Tibial artery (tissue), 4 donors: ENCODE data around the gene OR5L2.

Source experiments
- DNase-seq, 2 donors: peaks; one replicate each; pipeline ENCODE4 v3.0.0-alpha.2; 2019
- H3K27ac ChIP-seq, 2 donors: fragments of 200-600 bp; sonication (generic) in 1 of 2; 1 replicate in 1 of 2; 2 replicates in 1 of 2; pipeline ENCODE4 v1.5.1; 2018 to 2019; ENCODE audit warnings: mild to moderate bottlenecking in 1 of 2
- H3K27me3 ChIP-seq, 2 donors: fragments of 200-600 bp; sonication (generic) in 1 of 2; one replicate each; pipeline versions ENCODE4 v1.5.1 to v1.6.0; 2016 to 2019
- H3K36me3 ChIP-seq, 3 donors: fragments of 200-600 bp; sonication (generic) in 2 of 3; one replicate each; pipeline ENCODE4 v1.5.1; 2016 to 2019; ENCODE audit warnings: mild to moderate bottlenecking in 2 of 3
- H3K4me1 ChIP-seq, 4 donors: fragments of 200-600 bp; sonication (generic) in 2 of 4; 1 replicate in 3 of 4; 2 replicates in 1 of 4; pipeline ENCODE4 v1.5.1; 2016 to 2019
- H3K4me3 ChIP-seq, 2 donors: fragments of 200-600 bp; sonication (generic) in 1 of 2; 1 replicate in 1 of 2; 2 replicates in 1 of 2; pipeline ENCODE4 v1.5.1; 2018 to 2019; ENCODE audit warnings: mild to moderate bottlenecking in 2 of 2
- H3K9me3 ChIP-seq, 3 donors: fragments of 200-600 bp; sonication (generic) in 1 of 3; one replicate each; pipeline ENCODE4 v1.5.1; 2016 to 2019
- CTCF ChIP-seq, 2 experiments: fragments of 200-600 bp in 1 of 2; fragments of 450-650 bp in 1 of 2; IDR thresholded peaks; one replicate each; pipeline ENCODE4 v1.5.1; 2017 to 2019; ENCODE audit warnings: antibody characterized with exemption in 2 of 2, mild to moderate bottlenecking in 1 of 2, moderate library complexity in 1 of 2
- intact Hi-C: fragments of 100-400 bp; cut with DNase I; formaldehyde crosslinking; loops from one replicate; pipeline ENCODE4 v1.15.0; 2023; ENCODE audit warnings: low total_unique reads

OR5L2 gene

GRCh38 chr11:55826919-55827318, at the start of gene OR5L2:
OR5L2 (plus strand) TSS chr11:55827219; CDS start chr11:55827219, 0 bp downstream.
- no peak for TF ChIP-seq CTCF (IDR thresholded peaks at IDR 0.05)
- Histone ChIP-seq H3K36me3 (no peaks in the 10 kb centered on the region), H3K27me3 (no peaks in the 10 kb centered on the region), H3K27ac (no peak within 1 kb of the TSS), H3K9me3 (no peaks in the 10 kb centered on the region), H3K4me1 (no peaks in the 10 kb centered on the region), H3K4me3 (no peak within 1 kb of the TSS)
- intact Hi-C loops: no loop called here
- DNase-seq: no peak

- intact Hi-C loops: no loop called here
- H3K4me1 ChIP-seq: no peaks in the 10 kb centered on the region
- H3K9me3 ChIP-seq: no peaks in the 10 kb centered on the region
- no peak overlapping the region for H3K27ac ChIP-seq
- H3K27me3 ChIP-seq: no peaks in the 10 kb centered on the region
- TF ChIP-seq CTCF (IDR thresholded peaks at IDR 0.05): no peak
- no peak for DNase-seq
- H3K4me3 ChIP-seq: no peak overlapping the region
- H3K36me3 ChIP-seq: no peaks in the 10 kb centered on the region
Observed at GRCh38 chr11:55791606-55792005, 35.4 kb upstream of the OR5L2 start.

- H3K4me1 ChIP-seq: no peaks in the 10 kb centered on the region
- no peaks in the 10 kb centered on the region for H3K9me3 ChIP-seq
- DNase-seq: no peak
- intact Hi-C loops: no loop called here
- no peak overlapping the region for H3K27ac ChIP-seq
- no peaks in the 10 kb centered on the region for H3K27me3 ChIP-seq
- H3K36me3 ChIP-seq: no peaks in the 10 kb centered on the region
- H3K4me3 ChIP-seq: no peak overlapping the region
- no peak for TF ChIP-seq CTCF (IDR thresholded peaks at IDR 0.05)
Observed at GRCh38 chr11:55793321-55793720, 33.7 kb upstream of the OR5L2 start.

GRCh38 chr11:55795256-55795655, 31.8 kb upstream of the OR5L2 start, which contains the start of gene OR5D14:
OR5D14 (plus strand) TSS chr11:55795556; CDS start chr11:55795556, 0 bp downstream.
- Histone ChIP-seq H3K9me3 (no peaks in the 10 kb centered on the region), H3K36me3 (no peaks in the 10 kb centered on the region), H3K4me1 (no peaks in the 10 kb centered on the region), H3K27me3 (no peaks in the 10 kb centered on the region), H3K27ac (no peak within 1 kb of the TSS), H3K4me3 (no peak within 1 kb of the TSS)
- TF ChIP-seq CTCF (IDR thresholded peaks at IDR 0.05): no peak
- no peak for DNase-seq
- intact Hi-C loops: no loop called here

- Histone ChIP-seq H3K4me1 (no peaks in the 10 kb centered on the region), H3K36me3 (no peaks in the 10 kb centered on the region), H3K4me3 (no peak overlapping the region), H3K27ac (no peak overlapping the region), H3K9me3 (peaks cover 0 to 11% (median 0%) of the 10 kb centered on the region in 3 donors), H3K27me3 (no peaks in the 10 kb centered on the region)
- intact Hi-C loops: no loop called here
- DNase-seq: no peak
- no peak for TF ChIP-seq CTCF (IDR thresholded peaks at IDR 0.05)
Observed at GRCh38 chr11:55806248-55806647, 20.8 kb upstream of the OR5L2 start.

GRCh38 chr11:55811067-55811466, 16.0 kb upstream of the OR5L2 start, which contains the start of gene OR5L1:
OR5L1 (plus strand) TSS chr11:55811367; CDS start chr11:55811467, 100 bp downstream.
- H3K27me3 ChIP-seq: no peaks in the 10 kb centered on the region
- intact Hi-C loops: no loop called here
- H3K4me3 ChIP-seq: no peak within 1 kb of the TSS
- H3K27ac ChIP-seq: no peak within 1 kb of the TSS
- peaks cover 0 to 5% (median 0%) of the 10 kb centered on the region in 3 donors for H3K9me3 ChIP-seq
- no peaks in the 10 kb centered on the region for H3K4me1 ChIP-seq
- no peak for TF ChIP-seq CTCF (IDR thresholded peaks at IDR 0.05)
- H3K36me3 ChIP-seq: no peaks in the 10 kb centered on the region
- DNase-seq: no peak
